ENCODE measurements around the gene RNU6-7. TPM values are rescaled to one million over a fixed set of nuclear protein-coding genes. Genes with fewer than 3 reads are reported as not detected.

RNU6-7 gene
- total RNA-seq, 2 donors from 2014 or later = not detected

DNA sequence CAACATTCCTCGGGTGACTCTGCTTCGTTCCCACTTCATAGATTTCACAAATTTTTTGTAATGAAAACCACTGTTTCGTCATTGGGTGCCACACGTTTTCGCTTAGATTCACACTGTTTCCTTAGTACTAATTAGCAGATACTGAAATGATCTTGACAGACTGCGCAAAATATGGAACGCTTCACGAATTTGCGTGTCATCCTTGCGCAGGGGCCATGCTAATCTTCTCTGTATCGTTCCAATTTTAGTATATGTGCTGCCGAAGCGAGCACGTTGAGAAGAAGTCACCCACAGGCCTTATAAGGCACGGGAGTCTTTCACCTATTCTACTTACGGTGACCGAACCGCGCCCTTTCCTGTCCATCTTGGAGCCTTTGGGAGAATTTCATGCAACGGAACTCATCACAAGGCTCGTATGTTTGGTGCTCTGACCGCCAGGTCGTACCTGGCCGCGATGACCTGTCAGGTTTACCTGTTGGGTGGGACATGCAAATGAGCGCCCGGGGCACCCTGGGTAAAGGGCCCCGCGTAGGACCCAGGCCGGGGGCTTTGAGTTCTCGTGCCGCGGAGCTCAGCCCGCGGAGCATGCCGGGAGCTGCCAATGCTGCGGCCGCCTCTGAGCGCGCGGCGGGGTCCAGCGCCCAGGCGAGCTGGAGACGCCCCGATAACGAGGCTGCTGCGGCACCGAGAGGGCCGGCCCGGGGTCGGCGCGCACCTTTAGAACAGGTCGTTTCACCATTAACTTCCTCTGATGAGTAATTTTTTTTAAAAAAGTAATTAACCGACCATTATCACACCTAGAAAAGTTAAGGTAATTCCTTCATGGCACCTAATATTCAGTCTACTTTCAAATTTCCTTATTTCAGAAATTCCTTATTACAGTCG lies 1.4 kb downstream of the RNU6-7 start, which contains the start of gene RNU6-8:
RNU6-8 (minus strand) TSS at position 272 of the 885 bp plus-strand sequence.
- intact Hi-C loops (cut with DNase I, micrococcal nuclease) = loop anchor here in 1 of 2 donors (5.0 kb wide), 1 partner anchor 126 kb away; the partner anchor contains the start of gene ARHGAP5
- peak; percentile 88 for ATAC-seq
- peak; percentile 88 to 90 for DNase-seq

GRCh38 chr14:32203928-32204357 lies 2.1 kb downstream of the RNU6-7 start:
- peak; percentile 23 for ATAC-seq
- peak; percentile 28 to 31 for DNase-seq
- intact Hi-C loops (cut with DNase I, micrococcal nuclease) = loop anchor here in 1 of 2 donors (5.0 kb wide), 1 partner anchor 127 kb away; the partner anchor contains the start of gene ARHGAP5

GRCh38 chr14:32205554-32205953 lies 3.7 kb downstream of the RNU6-7 start:
- ATAC-seq (no peak), DNase-seq (no peak)
- intact Hi-C loops (cut with DNase I, micrococcal nuclease) = no loop called here

- ATAC-seq = no peak
- DNase-seq = no peak
- intact Hi-C loops (cut with DNase I, micrococcal nuclease) = no loop called here
Measured at GRCh38 chr14:32205984-32206383, 4.1 kb downstream of the RNU6-7 start.

DNA sequence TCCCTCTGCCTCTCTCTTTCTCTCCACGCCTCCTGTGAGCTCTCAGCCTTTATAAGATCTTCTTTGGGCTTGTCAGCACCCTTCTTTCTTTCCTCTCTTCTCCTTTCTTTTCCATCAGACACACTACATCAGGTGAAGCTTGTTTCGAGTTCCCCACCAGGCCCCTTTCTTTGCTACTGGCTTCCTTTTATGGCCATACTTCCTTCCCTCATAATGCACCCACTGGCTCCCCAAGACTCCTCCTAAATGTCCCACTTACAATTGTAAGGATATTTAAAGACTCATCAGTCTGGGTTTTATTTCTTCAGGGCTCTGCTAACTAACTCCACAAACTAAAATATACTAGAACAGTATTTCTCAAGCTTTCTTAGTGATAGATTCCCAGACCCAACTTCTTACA lies 4.7 kb downstream of the RNU6-7 start:
- DNase-seq (no peak), ATAC-seq (no peak)
- intact Hi-C loops (cut with DNase I, micrococcal nuclease) = no loop called here

DNA sequence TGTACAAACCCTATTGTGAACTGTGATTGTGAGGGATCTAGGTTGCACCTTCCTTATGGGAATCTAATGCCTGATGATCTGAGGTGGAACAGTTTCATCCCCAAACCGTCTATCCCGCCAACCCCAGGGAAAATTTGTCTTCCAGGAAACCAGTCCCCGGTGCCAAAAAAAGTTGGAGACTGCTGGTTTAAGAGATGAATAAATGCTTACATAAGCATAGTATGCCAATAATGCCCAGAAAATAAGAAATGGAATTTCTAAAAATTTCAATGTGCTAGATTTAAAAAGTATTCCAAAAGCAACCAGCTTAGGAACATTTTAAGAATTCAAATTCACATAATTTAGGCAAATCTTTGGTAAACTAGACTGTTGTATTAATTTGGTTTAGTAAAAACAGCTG lies 6.6 kb downstream of the RNU6-7 start:
- ATAC-seq (no peak), DNase-seq (no peak)
- intact Hi-C loops (cut with DNase I, micrococcal nuclease) = no loop called here

GRCh38 chr14:32209471-32209870 lies 7.6 kb downstream of the RNU6-7 start:
- no peak for ATAC-seq
- DNase-seq = no peak
- intact Hi-C loops (cut with DNase I, micrococcal nuclease) = no loop called here

- intact Hi-C loops (cut with DNase I, micrococcal nuclease) = no loop called here
- DNase-seq = no peak
- no peak for ATAC-seq
Measured at GRCh38 chr14:32211068-32211404, 9.2 kb downstream of the RNU6-7 start.

- no peak for ATAC-seq
- no peak for DNase-seq
- intact Hi-C loops (cut with DNase I, micrococcal nuclease) = no loop called here
Measured at GRCh38 chr14:32212833-32213232, 11.0 kb downstream of the RNU6-7 start.

GRCh38 chr14:32217301-32217700 lies 15.5 kb downstream of the RNU6-7 start:
- intact Hi-C loops (cut with DNase I, micrococcal nuclease) = no loop called here
- no peak for DNase-seq
- ATAC-seq = no peak

DNA sequence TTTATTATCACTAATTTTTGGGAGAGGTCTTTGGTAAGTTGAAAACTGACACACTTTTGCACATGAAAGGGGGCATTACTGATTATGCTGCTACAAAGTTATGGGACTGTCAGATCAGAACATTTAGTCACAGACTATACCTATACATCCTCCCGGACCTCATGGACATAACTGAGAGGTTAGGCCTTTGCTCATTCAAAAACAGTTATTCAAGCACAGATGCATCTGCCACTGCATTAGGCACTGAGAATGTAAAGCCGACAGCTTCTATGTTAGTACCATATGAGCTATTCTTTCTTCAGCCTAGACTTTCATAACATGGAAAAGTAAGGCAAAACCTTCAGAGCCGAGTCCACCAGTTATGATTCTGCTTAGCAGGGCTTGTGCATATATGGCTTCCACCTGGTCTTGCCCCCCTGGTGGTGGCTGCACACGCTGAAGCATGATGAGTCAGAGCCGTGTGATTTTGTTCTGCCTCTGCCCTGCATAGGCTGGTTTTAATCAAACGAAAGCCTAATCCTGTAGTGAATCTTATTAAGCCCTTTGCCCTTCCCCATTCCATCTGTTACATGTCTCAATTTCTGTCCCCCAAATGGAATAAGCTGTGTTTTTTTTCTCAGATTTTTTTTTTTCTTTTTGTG lies 23.0 kb downstream of the RNU6-7 start:
- intact Hi-C loops (cut with DNase I, micrococcal nuclease) = no loop called here
- ATAC-seq = no peak
- DNase-seq = peak; percentile 20 to 33

DNA sequence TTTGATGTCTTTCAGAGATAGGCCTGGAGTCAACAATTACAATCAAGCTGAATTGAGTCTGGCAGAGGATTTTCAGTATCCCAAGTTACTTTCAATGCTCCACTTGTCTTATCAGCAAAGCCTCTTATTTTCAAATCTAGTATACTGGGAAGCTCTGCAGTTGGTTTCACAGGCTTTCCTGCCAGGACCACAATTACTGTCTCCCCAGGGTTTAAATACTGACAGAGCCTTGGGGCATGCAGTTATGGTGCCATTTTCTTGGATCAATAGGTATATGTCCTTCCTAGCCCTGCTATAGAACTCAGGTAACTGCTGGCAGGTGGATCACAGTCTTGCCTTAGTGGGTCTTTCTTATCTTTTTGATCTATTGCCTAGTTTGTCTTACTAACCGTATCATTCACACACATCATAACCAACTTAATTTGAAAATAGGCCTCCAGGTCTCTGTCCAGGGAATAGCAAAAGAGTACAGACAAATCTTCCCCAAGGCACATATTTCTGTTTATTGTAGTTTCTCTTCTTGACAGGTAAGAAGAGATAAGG lies 23.6 kb downstream of the RNU6-7 start:
- ATAC-seq (no peak), DNase-seq (no peak)
- intact Hi-C loops (cut with DNase I, micrococcal nuclease) = no loop called here

DNA sequence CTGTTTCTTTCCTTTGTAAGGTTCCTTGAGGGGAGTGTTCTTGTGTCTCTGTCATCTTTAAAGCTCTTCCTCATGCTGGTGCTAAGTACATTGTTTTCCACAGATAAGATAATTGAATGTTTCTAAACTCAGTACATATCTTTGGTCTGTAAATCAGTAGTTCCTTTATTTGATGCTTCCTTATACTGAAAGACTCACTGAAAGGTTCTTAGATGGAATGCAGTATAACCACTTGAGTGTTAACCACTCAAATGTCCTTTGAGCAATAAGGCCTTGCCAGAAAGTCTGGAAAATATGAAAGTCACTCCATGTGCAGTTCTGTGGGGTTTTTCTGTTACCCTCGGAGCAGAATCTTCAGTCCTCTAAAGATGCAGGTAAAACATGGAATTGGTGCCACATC lies 24.2 kb downstream of the RNU6-7 start:
- no peak for DNase-seq
- intact Hi-C loops (cut with DNase I, micrococcal nuclease) = no loop called here
- ATAC-seq = no peak

DNA sequence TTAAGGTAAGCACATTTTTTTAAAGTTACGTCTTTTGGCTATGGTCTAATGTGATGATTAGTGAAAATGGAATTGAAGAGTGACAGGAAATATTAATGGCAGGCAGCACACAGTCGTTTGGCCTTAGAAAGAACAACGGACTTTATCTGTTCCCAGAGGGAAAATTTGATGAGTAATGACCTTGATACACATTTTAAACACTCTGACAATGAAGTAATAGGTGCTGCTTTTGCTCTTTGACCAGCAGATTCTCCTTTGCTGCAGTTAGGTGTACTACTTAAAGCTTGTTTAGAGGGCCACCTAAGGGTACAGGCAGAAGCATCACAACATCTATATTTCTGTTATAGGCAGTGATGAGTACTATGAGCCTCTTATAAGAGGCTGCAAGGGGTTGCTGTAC lies 28.3 kb downstream of the RNU6-7 start:
- no peak for ATAC-seq
- intact Hi-C loops (cut with DNase I, micrococcal nuclease) = no loop called here
- DNase-seq = no peak

GRCh38 chr14:32230695-32231280 lies 28.9 kb downstream of the RNU6-7 start:
- intact Hi-C loops (cut with DNase I, micrococcal nuclease) = no loop called here
- DNase-seq (no peak), ATAC-seq (no peak)

DNA sequence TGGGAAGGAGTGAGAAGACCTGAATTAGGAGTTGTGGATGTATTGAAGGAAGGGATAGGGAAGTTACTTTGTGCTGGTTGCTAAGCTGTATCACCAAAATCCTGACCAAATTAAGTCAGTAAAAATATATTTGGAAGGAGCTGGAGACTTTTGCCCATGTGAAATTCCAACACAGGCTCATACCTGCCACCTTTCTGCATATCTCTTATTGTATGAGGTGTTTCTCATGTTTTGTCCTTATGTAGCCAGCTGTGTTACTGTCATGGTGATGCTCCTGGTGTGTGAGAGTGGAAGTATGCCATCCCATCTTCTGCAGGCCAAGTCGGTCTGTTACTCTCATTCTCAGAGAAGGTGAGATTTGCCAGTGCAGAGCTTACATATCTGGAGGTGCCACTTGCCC lies 30.6 kb downstream of the RNU6-7 start:
- ATAC-seq (no peak), DNase-seq (no peak)
- intact Hi-C loops (cut with DNase I, micrococcal nuclease) = no loop called here

DNA sequence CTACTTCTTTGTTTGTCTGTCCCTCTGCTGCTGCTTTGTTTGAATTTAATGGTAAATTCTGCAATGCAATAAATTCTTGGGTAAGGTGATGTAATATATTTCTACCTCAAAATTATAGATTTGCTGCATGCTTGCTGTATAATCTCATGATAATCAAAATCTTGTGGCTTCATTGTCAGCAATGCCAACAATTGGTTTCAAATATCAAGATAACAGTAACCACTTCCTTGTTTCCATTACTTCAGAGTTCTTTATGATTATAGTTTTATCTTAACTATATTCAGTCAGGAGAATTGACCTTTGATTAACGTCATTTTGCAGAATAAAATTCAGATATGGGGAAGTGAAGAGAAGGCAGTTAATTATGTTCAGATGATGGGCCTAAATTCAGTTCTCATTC lies 31.4 kb downstream of the RNU6-7 start:
- ATAC-seq = no peak
- intact Hi-C loops (cut with DNase I, micrococcal nuclease) = no loop called here

DNA sequence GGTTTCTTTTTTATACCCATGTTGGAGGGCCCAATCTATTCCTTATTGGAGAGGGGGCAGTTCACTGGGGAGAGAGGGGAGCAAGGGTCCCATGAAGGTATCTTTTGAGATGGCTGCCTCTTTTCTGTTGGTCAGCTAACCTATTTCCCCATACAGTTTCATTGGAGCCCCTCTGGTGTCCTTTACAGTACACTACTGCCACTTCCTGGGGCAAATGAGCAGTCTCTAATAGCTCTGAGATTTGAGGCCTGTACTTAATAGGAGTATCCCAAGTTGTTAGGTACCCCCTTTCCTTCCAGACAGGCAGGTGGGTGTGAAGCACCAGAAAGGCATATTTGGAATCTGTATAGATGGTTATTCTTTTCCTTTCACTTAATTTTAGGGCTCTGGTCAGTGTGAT lies 42.6 kb downstream of the RNU6-7 start:
- no peak for ATAC-seq
- DNase-seq = no peak
- intact Hi-C loops (cut with DNase I, micrococcal nuclease) = no loop called here

More for the DNA sequence above, 31.4 kb downstream of the RNU6-7 start:
- DNase-seq = no peak

DNA sequence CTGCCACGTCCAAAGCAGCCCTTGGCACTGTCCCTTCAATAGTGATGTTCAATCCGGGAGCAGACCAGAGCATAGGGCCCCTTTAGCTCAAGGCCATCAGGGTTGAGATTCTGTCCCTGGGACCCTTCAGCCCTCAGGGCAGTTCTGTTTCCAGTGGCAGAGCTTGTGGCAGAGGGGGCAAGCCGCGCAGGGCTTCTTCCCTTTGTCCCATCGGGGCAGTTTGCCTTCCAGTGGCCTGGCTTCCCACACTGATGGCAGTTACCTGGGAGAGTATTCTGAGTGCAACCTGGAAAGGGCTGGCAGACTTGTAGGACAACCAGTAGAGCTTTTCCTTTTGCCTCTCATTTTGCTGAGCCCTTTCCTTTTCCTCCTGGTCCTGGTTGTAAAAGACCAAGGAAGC lies 44.9 kb downstream of the RNU6-7 start:
- no peak for ATAC-seq
- intact Hi-C loops (cut with DNase I, micrococcal nuclease) = no loop called here
- DNase-seq = no peak

DNA sequence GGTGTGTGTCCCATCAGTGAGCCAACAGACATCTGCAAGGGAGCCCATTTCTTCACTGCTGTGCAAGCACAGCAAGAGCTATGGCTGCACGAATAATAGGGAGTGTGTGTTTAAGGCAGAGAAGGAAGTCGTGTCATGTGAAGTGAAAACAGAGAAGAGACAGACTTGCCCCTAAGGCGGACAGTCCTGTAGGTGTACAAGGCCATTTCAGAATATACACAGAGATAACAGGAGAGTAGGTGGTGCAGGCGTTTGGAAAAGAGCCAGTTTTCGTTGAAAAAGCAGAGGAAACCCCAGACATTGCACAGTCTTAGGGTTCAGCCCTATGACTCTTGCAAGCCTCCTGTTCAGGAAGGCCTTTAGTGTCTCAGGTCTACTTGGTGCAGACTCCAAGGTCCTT lies 47.5 kb downstream of the RNU6-7 start:
- intact Hi-C loops (cut with DNase I, micrococcal nuclease) = no loop called here
- DNase-seq (no peak), ATAC-seq (no peak)

All from left colon (tissue), 2 donors.